Measurements from ENCODE around the gene UBN2. TPM values are rescaled to one million over a fixed set of nuclear protein-coding genes. Genes with fewer than 3 reads are reported as not detected.
A peak's percentile ranks its signal among the peaks of the same experiment; 100 is the strongest.

Gene UBN2
- total RNA-seq (2021) (32.9 to 39.0 TPM (median 33.1 TPM) in 3 replicates), Bru-seq, nascent RNA (percentile 88 among the genes with signal in this experiment)
- long read RNA-seq, experiment 1, full-length matches to known transcripts, result 4 of 49 reads
- long read RNA-seq, experiment 1, partial matches to known transcripts, result 4 of 49 reads
- long read RNA-seq, experiment 1, other reads (novel, unspliced or antisense), result 41 of 49 reads
- long read RNA-seq, experiment 2, partial matches to known transcripts, result 2 of 26 reads
- long read RNA-seq, experiment 2, other reads (novel, unspliced or antisense), result 24 of 26 reads
- long read RNA-seq, experiment 3, result 0 reads

- Mint-ChIP-seq H3K27me3 (ENCODE audit: low read depth) (no peaks in the 10 kb centered on the region), H3K27ac (peak within 1 kb of the TSS; percentile 98), H3K4me3 (peak within 1 kb of the TSS; percentile 97), H3K36me3 (peaks cover 4% of the 10 kb centered on the region; the same call in 1 of the 2 replicates), H3K4me1 (peaks cover 28% of the 10 kb centered on the region), H3K9me3 (no peaks in the 10 kb centered on the region)
- ChIA-PET CTCF (interaction anchor here (0.6 to 1.3 kb wide), 3 partner anchors 98 to 277 kb away, joined by 3 to 4 read pairs (median 3); no protein-coding TSS in a partner anchor), POLR2A (interaction anchor here (0.5 to 1.0 kb wide), 2 partner anchors 97 to 128 kb away, joined by 3 to 5 read pairs; a partner anchor contains a TSS)
- DNase-seq (ENCODE audit: low spot score), result peak; percentile 99
- peak; percentile 92 for ATAC-seq
- no peak for TF ChIP-seq PRRX2 (CRISPR knock-in tag; IDR thresholded peaks at IDR 0.05)
- peak; percentile 73; the same call in 1 of the 2 replicates for TF ChIP-seq SMAD3 (CRISPR knock-in tag; IDR thresholded peaks at IDR 0.05; ENCODE audit: borderline replicate concordance)
- 0 out of 2 replicates have a peak, but pooled peaks have one; percentile 66 for TF ChIP-seq ZNF219 (CRISPR knock-in tag; IDR thresholded peaks at IDR 0.05; ENCODE audit: borderline replicate concordance)
- TF ChIP-seq GABPB1 (CRISPR knock-in tag; IDR thresholded peaks at IDR 0.05), result peak; percentile 61
- no peak for TF ChIP-seq USF2 (CRISPR knock-in tag; IDR thresholded peaks at IDR 0.05)
- no peak for TF ChIP-seq TP53 (CRISPR knock-in tag; IDR thresholded peaks at IDR 0.05)
- TF ChIP-seq FOXP4 (CRISPR knock-in tag; IDR thresholded peaks at IDR 0.05), result peak; percentile 58; the same call in 1 of the 2 replicates
- TF ChIP-seq MYBL2 (CRISPR knock-in tag; IDR thresholded peaks at IDR 0.05), result peak; percentile 58
- 0 out of 2 replicates have a peak, but pooled peaks have one; percentile 36 for TF ChIP-seq USF1 (CRISPR knock-in tag; IDR thresholded peaks at IDR 0.05)
- TF ChIP-seq MAX (CRISPR knock-in tag; IDR thresholded peaks at IDR 0.05), result no peak
- TF ChIP-seq KAT7 (CRISPR knock-in tag; IDR thresholded peaks at IDR 0.05; ENCODE audit: borderline replicate concordance), result peak; percentile 88
- TF ChIP-seq ZBTB21 (CRISPR knock-in tag; IDR thresholded peaks at IDR 0.05; ENCODE audit: borderline replicate concordance), result no peak
- TF ChIP-seq HMGXB4 (CRISPR knock-in tag; IDR thresholded peaks at IDR 0.05), result peak; percentile 71; the same call in 1 of the 2 replicates
- TF ChIP-seq ATF2 (CRISPR knock-in tag; IDR thresholded peaks at IDR 0.05; ENCODE audit: borderline replicate concordance, low read depth), result no peak
- TF ChIP-seq ETV6 (CRISPR knock-in tag; IDR thresholded peaks at IDR 0.05), result peak; percentile 51
- TF ChIP-seq FOXK1 (CRISPR knock-in tag; IDR thresholded peaks at IDR 0.05), result peak; percentile 98
- peak; percentile 51 for TF ChIP-seq SP1 (CRISPR knock-in tag; conservative IDR thresholded peaks at IDR 0.05)
- TF ChIP-seq ZNF416 (CRISPR knock-in tag; IDR thresholded peaks at IDR 0.05), result no peak
- TF ChIP-seq ZBTB43 (CRISPR knock-in tag; IDR thresholded peaks at IDR 0.05), result no peak
- 0 out of 2 replicates have a peak, but pooled peaks have one; percentile 57 for TF ChIP-seq FOXP1 (CRISPR knock-in tag; IDR thresholded peaks at IDR 0.05; ENCODE audit: borderline replicate concordance)
- TF ChIP-seq ERG (CRISPR knock-in tag; IDR thresholded peaks at IDR 0.05), result no peak
- TF ChIP-seq ELF4 (CRISPR knock-in tag; IDR thresholded peaks at IDR 0.05; ENCODE audit: low read depth), result no peak
- no peak for TF ChIP-seq E2F1 (CRISPR knock-in tag; IDR thresholded peaks at IDR 0.05)
- TF ChIP-seq OVOL2 (CRISPR knock-in tag; IDR thresholded peaks at IDR 0.05; ENCODE audit: borderline replicate concordance), result no peak
- peak; percentile 60; the same call in 1 of the 2 replicates for TF ChIP-seq NFE2L1 (CRISPR knock-in tag; IDR thresholded peaks at IDR 0.05)
Observed at GRCh38 chr7:139230774-139231512, at the start of gene UBN2. Gene UBN2, plus strand, starts transcription at chr7:139231237. Its CDS starts 248 bp downstream, at chr7:139231485.
